Fibroblast of the conjunctiva (primary cell): ENCODE data around the gene OR2A1.
"Not testable (repeated sequence)": the region's sequence is repeated elsewhere in the genome, so short reads cannot be mapped to it uniquely, and the experiment has no call there.

Experiments used
- DNase-seq: peaks from one replicate; pipeline ENCODE4 v3.0.0-alpha.2; 2010; ENCODE audit warnings: low read depth

The OR2A1 gene

GRCh38 chr7:144323359-144323758, 11.1 kb downstream of the OR2A1 start:
- DNase-seq: not testable (repeated sequence)

DNA sequence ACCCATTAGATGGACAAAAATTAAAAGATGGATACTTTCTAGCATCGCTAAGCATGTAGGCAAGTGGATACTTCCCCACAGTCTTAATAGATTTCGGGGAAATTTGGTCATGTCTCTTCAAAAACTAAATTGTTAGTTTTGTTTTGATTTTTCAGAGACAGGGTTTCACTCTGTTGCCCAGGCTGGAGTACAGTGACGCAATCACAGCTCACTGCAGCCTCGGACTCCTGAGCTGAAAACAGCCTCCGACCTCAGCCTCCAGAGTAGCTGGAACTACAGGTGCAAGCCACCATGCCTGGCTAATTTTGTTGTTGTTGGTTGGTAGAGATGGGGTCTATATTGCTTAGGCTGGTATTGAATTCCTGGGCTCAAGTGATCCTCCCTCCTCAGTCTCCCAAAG, 13.6 kb downstream of the OR2A1 start:
- not testable (repeated sequence) for DNase-seq

DNA sequence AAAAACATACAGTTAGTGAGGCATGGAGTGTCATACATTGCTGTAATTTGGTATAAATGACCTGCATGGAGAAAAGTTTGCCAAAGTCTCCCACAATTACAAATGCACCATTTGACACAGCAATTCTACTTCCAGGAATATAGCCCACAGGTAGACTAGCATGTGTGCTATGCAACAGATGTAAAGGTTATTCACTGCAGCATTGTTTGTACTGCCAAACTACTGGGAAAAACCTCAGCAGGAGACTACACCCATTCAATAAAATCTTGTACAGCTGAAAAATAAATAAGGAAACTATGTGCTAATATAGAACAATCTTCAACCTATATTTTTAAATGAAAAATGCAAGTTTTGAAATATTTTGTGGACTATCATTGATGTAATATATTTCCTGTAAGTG, 17.8 kb downstream of the OR2A1 start:
- not testable (repeated sequence) for DNase-seq

GRCh38 chr7:144331221-144331995, 19.2 kb downstream of the OR2A1 start:
- not testable (repeated sequence) for DNase-seq

DNA sequence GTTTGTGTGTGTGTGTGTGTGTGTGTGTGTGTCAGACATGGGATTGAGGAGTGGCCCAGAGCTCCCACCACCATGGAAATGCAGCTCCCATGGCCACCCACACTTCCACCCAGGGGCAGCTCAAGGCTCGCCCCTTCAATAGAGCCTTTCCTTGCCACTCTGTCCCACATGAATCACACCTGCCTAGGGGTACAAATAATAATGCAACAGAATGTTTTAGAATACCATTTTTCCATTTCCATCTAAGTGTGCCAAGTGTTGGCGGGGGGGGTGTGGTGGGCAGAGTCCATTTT, 19.7 kb downstream of the OR2A1 start:
- not testable (repeated sequence) for DNase-seq

- not testable (repeated sequence) for DNase-seq
Observed at GRCh38 chr7:144348625-144349024, 36.4 kb downstream of the OR2A1 start.

DNA sequence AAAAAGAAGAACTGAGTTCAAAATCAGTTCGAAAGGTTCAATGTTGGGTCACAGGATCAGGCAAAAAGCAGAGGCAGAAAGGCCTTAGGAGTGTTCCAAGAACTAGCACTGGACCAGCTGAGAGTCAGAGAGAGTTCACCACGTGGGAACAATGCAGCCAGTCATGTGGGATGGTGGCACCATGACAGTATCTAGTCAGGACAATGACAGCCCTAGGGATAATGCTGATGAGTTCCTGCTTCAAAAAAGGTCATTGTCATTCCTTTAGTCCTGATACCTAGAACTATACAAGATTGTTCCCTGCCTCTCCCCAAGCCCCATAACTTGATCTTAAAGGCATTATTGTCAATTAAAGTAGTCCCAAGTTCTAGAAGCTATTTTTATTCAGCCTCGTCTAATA, 39.4 kb downstream of the OR2A1 start:
- DNase-seq: not testable (repeated sequence)

GRCh38 chr7:144355176-144355822, 43.1 kb downstream of the OR2A1 start, which contains the start of gene ARHGEF5:
Gene ARHGEF5, plus strand, starts transcription at chr7:144355402. Its CDS starts 7,268 bp downstream, at chr7:144362670.
- DNase-seq: not testable (repeated sequence)

DNA sequence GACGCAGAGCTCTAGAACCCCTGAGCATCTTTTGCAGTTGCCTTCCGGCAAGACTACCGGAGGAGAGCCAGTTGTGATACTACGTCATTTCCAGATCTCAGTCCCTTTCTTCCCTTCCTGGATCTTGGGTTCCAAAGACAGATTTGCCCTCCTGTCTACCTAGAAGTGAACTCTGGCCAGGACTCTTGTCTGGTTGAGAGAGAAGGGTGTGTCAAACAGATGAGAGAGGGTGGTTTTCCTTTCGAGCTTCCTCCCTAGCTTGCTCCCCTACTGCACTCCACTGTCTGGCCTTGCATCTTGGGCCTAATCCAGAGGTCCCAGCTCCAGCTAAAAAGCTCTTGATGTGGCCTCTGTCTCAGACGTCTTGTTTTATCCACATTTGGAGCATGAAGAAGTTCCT, 44.0 kb downstream of the OR2A1 start:
- not testable (repeated sequence) for DNase-seq

DNA sequence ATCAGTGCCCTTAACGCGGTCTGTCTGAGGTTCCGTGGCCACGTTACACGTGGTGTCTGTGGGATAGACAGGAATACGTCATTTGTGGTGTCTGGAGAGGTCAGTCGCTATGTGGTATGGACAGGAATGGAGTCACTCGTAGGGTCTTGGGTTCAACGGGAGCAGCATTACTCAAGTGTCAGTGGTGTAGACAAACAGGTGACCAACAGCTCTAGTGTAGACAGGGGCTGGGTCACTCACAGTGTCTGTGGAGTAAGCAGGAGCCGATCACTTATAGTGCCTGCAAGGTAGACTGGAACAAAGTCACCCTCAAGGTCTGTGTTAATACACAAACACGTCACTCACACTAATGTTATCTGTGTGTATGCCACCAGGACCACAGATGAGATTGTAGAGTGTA, 44.6 kb downstream of the OR2A1 start:
- DNase-seq: not testable (repeated sequence)

DNA sequence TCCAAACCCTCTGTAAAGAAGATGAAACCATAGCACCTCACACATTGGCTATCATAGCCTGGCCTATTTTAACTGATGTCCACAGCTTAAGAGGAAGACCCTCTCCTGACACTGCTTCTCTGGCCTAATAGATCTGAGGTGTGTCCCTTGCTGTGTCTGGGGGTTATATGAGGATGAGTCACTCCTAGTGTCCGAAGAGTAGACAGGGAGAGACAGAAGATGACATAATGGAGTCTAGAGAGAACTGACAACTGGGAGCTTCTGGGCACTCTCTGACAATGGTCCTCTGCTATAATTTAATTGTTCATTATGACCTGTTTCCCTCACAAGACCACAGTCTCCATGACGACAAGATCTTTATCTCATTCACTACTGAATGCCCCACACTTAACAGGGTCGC, 49.8 kb downstream of the OR2A1 start:
- DNase-seq: not testable (repeated sequence)

DNA sequence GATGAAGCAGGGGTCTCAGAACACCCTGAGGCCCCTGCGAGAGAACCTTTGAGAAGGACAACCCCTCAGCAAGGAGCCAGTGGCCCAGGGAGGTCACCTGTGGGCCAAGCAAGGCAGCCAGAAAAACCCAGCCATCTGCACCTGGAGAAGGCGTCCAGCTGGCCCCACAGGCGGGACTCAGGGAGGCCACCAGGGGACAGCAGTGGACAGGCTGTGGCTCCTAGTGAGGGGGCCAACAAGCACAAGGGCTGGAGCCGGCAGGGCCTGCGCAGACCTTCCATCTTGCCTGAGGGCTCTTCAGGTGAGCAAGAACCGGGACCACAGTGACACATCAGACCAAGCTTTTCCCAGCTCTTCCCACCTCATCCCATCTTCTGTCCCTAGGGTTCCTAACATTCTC, 53.3 kb downstream of the OR2A1 start:
- DNase-seq: not testable (repeated sequence)

DNA sequence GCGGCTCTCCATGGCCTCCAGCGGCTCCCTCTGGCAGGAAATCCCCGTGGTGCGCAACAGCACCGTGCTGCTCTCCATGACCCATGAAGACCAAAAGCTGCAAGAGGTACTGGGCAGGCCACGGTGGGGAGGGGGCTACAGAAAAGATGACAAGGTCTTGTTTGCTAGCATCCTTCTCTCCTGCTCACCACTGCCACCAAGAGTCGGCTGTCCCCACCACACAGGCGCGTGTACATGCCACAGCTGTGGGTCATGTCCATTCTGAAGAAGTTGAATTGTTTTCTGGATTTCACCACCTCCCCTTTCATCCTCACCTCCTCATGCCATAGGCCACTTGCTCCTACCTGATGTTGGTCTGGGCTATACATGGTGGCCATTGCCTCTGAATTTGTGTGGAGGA, 55.0 kb downstream of the OR2A1 start:
- not testable (repeated sequence) for DNase-seq

GRCh38 chr7:144369221-144369620, 57.0 kb downstream of the OR2A1 start:
- DNase-seq: not testable (repeated sequence)
